Stimulated activated CD8-positive, alpha-beta memory T cell treated with anti-CD3 and anti-CD28 coated beads, Interleukin-2, amount 100 ng/mL, for 48 hours (primary cell): ENCODE measurements around the gene FOXN3.
"Not testable (repeated sequence)": the region's sequence is repeated elsewhere in the genome, so short reads cannot be mapped to it uniquely, and the experiment has no call there.

ENCODE experiments used
- DNase-seq, 2 donors: peaks; one replicate each; pipeline ENCODE4 v3.0.0-alpha.2; 2020; ENCODE audit warnings: low read depth in 2 of 2

The FOXN3 gene

DNA sequence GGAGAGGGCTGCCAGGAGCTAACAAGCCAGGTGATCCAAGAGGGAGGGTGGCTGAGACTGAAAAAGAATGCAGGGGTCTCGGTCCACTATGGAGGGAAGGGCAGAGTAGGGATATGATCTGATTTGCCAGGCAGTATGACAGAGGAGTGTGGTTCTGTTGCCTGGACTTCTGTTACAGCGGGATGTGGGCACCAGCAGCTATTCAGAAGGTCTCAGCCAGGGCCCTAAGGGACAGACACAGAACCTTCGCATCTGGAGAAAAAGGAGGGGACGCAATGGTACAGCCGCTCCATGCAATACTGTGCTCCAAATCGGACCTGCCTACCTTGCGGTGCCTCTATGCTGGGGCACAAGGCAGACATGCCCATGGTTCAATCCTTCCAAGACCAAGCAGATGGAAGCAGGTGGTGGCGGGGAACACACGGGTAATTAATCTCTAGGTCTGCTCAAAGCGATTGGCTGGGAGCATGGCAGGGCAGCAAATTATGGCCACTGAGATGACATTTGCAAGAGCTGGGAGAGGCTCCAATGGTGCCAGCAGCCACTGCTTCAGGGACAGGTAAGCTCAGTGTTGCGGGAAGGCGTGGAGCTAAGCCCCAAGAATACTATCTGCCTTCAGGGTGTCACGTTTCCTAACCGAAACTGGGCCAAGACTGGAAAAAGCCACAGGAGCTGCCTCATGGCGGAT, 185.5 kb downstream of the FOXN3 start:
- no peak for DNase-seq

DNA sequence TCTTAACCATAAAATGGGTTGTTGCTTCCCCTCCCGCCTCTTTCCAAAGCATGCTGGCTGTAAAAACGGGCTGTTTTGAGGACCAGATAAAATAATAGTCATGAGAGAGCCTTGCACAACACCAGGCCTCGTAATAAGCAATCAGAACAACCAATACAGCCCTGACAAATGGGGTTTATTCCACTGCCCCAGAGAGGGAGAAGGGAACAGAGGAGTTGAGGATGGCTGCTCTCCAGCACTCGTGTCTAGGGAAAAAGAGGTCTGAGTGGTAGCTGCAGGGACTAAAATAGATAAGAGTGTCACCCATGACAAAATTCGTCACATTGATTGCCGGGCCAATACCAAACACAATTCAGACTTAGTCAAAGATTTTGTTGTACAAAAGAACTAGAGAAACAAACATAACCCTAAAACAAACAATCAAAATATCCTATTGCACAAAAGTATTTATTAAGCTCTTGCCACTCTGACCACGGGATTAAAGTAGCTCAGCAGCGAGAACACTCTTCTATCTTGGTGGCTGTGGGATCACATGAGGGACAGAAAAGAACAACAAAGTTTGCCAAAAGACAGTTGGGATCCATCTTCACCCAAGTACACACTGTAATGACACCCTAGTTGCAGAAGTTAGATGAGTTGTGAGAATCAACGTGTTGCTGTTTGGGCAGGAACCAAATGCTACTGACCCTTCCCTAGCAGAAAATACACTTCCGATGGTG, 188.0 kb downstream of the FOXN3 start:
- no peak for DNase-seq

DNA sequence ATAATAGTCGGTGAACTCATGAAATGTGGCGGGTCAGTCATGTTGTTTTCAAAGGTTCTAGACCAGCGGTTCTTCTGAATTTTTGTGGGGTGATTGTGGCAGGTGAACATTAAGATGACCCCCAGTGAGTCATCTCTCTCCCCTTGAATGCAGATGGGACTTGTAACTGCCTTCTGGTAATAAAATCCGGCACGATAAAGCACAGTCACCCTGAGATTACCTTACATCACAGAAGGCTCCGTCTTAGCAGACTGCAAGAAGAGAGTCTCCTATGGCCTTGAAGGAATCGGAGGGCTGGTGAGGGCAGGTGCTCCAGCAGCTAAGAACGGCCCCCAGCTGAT, 189.6 kb downstream of the FOXN3 start:
- DNase-seq, result no peak

DNA sequence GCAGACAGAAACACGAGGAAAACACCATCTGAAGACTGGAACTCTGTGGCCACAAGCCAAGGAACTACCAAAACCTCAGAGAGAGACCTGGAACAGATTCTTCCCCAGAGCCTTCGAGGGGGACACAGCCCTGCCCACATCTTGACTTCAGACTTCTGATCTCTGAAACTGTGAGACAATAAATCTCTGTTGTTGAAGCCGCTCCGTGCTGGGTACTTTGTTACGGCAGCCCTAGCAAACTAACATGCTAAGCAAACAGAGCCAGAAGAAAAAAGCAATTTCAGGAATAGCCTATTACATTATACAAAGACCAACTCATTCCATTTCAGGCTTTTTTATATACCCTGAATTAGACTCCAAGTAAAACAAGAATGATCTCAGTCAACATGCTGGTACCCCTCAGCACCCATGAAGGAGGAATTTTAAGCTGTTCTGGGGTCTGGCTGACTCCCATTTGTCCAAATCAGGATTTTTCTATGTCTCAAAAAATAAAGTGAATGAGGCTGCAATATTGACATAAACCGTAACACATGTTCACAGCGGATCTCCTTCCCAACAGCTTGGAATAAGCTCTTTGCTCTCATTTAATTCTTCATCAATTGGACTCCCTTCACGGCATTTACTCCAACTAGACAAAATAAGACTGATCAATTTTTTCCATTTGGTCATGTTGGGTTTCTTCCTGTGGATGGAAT, 190.1 kb downstream of the FOXN3 start:
- no peak for DNase-seq

DNA sequence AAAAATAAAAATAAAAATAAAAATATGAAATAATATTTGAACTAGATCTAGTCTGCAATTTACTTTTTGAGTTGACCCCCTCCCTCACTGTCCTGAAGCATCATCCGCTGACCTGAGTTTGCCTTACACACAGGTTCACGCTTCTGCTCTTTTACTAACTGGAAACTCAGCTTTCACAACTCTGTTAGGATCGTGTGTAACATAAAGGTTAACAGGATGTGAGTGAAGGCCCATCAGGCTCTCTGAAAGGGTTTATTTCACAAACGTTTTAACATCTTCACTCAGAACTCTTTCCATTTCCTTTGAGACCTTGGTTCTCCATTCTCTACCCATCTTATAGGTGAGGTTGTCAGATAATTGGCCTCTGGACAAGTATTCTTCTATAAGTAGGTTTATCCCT, 191.4 kb downstream of the FOXN3 start:
- DNase-seq, result no peak

DNA sequence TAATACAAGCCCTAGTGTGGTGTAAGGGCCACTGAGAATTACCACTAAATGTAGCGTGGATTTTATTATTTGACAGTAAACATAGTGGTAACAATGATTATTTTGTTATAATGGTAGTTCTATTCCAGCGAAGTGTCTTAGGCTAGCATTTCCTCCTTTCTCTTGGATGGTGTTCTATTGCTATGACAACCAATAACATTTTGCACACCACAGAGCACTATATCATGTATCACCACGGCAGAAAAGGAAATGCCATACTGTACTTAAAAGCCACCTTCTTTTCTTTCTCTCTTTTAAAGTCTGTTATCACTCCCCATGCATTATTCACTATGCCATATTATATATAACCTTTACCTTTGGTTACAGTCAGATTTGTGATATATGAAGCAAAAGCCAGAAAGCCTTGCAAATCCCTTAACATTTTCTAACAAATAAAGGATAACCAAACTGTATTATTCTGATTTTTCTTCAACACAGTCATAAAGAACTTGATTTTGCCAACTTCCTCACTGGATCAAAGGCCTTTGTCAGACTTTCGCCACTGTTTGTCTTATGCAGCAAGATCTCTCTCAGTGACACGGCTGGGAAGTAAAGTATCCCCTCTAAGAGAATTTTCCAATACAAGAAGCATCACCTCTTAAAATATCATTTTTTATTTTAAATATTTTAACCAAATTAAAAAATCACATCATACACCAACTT, 195.8 kb downstream of the FOXN3 start:
- DNase-seq, result no peak

DNA sequence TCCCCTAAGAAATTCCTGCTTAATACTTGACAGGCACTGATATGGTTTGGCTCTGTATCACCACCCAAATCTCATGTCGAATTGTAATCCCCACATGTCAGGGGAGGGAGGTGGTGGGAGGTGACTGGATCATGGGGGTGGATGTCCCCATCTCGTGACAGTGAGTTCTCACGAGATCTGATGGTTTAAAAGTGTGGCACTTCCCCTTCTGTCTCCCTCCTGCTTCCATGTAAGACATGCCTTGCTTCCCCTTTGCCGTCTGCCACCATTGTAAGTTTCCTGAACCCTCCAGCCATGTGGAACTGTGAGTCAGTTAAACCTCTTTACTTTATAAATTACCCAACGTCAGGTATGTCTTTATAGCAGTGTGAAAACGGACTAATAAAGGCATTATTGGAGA, 198.0 kb downstream of the FOXN3 start:
- no peak for DNase-seq

DNA sequence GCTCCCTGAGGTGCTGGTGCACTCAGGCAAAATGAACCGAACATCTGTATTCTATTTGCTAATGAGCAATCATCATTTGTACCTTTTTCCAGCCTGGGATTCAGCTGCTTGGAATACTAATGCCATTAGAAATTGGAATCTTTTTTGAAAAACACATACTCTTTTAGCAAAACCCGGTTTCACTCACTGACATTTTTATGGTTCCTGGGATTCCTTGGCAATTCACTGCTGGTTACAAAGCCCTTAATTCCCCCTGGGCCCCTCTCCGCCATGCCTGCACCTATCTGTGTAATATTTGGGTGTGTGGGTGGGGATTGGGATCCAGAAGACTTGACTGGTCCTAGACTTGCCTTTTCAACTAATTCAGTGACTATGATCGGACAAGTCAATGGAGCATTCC, 199.1 kb downstream of the FOXN3 start:
- no peak for DNase-seq

DNA sequence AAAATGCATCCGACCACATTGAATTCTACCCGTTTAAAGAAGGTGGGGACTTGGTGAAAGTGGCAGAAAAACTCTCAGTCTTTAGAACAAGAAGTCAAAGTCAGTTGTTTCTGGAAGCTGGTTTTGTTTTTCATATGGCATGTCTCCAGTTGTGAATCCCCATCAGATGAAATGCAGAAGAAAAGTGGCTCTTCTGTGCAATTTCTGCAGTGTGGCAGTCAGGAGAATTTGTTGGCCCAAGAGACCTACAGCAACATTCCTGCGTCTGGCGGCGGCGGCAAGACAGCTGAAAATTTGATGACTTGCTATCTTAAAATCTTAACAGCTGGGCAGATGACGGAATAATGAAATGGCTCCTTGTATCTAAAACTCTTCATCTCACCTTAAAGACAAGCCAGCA, 201.5 kb downstream of the FOXN3 start:
- DNase-seq, result no peak

DNA sequence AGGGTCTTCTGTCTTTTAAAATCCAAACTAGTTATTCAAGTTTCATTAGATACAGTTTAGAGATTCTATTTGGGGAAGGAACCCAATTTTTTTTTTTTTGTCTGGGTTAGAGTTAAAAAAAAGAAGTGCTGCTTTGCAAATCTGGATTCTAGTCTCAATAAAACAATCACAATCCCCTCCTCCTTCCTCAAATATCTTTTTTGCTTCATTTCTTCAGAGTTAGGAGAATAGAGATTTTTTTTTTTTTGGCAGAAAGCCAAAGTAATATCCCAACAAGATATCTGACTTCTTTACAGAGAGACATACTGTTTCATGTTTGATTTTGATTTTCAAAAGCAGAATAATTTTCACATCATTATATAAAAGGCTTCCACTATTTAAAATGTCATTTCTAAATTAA, 201.9 kb downstream of the FOXN3 start:
- DNase-seq, result no peak

DNA sequence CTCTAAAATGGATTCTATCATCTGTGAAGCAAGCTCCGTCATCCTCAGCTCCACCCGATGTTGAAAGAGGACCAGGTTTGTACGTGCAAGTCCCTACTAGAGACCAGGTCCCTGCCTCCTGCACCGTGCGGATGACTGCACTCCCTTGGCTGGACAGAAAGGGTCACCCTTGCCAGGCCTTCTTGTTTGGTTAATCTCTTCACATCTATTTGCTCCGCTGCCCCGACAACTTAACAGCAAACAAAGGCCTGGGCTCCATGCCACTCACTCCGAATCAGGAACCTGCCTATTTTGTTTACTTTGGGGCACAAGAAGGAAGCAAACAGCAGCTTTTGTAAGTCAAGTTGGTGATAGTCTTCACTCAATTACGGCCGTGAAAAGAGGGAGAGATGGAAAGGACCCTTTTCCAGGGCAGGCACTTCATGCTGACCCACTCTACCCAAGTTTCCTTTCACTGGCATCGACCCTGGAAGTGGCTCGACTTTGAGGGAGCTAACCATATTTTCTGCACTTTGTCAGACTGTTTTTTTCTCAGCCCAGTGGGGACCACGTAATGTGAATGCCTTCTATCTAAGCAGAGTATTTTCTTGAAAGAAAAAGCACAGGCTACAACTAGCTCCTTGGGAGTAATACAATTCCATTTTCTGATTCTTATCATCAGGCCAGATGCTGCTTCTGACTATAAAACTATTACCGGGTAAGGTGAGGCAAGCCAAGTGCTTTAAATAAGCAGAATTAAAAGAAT, 202.6 kb downstream of the FOXN3 start:
- no peak for DNase-seq

DNA sequence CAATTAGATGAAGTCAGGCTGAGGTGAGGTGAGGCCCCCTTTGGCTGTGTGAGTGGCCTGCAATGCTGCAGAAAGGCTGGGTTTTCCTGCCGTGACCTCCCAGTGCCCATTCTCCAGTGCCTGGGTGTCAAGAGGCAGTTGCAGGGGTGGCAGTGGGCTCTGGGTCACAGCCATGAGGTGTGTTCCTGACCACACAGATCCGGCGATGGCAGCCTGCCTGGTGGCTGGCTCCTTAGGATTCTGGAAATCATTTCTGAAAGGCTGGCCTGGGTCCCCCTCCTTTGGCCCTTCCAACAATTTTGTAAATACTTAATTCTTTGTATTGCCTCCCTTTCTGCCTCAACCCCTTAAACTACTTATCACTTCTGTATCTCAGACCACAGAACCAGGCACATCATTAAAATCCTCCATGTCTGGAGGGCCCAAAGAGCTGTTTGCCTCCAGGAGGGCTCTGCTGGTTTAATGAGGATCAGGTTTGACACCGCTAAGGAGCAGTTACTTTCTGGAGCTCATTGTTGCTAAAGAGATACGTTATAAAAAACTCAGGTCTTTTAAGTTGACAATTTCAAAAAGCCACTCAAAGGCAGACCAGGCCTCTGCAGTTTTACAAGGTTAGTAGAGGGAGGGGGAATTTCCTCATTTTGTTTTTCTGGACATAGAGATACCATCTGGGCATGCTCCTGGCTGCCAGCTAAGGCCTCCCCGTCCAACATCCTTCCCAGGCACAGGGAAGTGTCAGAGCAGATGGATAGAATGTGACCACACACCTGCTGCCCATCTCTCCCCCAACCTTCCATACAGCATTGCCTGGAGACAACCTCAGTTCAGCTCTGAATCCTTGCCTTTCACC, 204.4 kb downstream of the FOXN3 start:
- DNase-seq, result no peak

DNA sequence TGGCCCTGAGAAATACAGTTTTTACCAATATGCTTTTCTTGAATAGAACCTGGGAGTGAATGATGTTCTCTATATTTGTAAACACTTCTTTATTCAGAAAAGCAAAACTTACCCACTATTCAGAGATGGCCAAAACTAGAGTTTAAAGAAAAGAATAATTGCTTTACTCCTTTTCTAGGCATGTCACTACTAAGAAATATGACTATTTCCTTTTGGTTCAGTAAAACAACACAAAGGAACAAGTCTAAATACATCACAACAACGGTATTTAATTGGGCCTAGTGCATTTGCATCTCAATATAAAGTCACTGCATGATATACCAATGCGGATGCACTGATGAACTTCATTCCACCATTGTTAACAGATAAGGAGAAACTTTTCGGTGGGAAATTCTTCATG, 207.5 kb downstream of the FOXN3 start:
- no peak for DNase-seq

DNA sequence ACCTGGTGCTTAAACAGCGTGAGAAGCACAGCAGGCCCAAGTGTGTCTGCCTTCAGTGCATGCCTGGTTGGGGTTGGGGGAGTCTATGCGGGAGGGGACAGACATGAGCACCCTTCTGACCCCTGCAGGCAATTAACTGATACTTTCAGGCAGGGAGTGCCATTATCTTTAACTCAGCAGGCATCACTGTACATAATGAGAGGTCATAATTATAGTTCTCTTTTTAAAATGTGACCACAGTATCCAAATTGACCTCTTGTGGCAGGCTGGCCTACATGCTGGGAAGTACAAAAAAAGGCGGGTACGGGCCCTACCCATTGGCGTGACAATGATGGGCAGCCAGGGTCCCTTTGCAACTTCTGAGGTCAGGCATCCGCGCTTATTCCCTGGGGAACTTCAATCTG, 209.1 kb downstream of the FOXN3 start:
- DNase-seq, result no peak

DNA sequence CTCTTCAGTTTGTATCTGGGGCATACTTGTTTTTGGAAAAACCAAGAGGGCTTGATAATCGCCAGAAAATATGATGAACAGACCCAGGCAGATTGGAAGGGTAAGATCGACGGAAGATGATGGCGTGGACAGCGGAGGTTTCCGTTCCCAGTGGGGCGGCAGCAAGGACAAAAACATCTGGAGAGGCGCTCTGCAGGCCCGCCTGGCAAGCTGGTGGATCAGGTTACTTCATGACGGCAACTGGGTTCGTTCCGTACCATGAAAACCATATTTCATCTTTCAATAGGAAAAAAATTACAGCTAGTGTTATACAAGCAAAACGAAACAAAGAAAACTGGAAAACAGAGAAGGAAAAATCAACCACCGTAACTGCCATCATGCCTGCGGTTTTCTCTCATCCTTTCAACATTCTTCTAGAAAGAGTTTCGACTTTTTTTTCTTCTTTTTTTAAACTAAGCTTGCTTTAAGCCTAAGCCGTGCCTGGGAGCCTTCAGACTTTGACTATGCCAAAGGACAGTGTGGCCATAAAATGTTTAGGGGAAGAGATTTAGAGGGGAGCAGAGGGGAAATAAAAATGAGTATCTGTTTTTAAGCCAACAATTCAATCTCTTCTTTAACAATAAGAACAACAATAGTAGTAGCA, 210.5 kb downstream of the FOXN3 start:
- DNase-seq, result no peak

DNA sequence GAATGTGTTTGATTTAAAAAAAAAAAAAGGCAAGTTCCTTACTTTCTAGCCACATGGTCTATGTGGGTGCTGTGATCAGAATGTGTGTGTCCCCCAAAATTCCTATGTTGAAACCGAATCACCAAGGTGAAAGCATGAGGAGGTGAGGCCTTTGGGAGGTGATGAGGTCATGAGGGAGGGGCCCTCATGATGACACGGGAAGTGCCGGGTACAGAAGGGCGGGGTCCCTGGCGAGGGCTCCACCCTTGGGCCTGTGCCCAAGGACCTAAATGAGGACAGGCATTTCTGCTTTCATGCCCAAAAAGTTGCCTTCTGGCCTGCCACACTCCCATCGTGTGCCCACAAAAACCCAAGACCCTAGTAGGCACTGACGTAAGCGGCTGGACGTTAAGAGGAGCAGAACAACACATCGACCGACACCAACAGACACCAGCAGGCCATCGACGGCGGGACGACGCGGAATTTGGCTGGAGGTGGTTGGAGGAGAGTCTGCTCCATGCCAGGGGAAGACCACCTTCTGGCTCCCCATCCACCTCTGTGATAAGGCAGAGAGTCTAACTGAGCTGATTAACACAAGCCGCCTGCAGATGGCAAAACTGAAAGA, 211.8 kb downstream of the FOXN3 start:
- no peak for DNase-seq

DNA sequence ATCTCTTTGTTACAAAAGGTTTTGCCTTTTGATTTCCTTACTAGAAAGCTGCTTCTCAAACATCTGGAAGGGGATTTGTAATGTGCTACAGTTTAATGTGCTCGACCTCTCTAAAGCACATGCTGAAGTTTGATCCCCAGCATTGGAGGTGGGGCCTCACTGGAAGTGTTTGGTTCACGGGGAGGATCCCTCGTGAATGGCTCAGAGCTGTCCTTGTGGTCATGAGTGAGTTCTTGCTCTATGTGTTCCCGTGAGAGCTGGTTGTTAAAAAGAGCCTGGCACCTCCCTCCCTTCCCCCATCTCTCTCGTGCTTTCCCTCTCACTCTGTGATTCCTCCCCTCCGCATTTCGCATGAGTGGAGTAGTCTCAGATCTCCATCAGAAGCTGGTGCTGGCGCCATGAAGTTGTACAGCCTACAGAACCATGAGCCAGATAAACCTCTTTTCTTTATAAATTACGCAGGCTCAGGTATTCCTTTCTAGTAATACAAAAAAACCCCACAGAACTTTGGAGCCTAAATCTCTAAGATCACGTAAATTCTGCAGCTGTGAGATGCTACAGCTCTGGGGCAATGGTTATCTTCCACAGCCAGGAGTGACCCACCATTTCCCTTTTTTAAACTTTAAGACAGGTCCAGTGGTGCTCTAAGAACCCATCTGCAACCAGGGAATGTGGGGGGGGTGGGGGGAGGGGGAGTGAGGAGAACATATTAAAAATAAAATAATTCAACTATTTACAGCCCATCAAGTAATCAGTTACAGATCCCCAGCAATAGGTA, 214.4 kb downstream of the FOXN3 start:
- no peak for DNase-seq

DNA sequence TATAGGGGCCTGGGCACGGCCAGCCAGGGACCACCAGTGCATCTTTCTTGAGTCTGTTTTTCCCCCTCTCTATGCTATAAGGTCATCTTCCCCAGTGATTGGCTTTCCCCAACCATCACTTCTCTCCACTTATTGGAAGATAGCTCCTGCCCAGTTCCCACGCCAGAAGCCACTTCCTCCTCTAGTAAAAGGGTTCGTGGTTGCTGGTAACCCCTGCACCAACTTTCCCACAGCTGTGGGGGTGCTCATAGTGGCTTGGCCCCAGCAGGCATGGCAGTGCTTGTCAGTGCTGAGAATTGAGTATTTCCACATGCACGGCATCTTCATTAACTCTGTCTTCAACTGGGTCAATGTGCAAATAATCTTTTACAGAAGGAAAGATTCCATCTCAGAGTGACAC, 215.4 kb downstream of the FOXN3 start:
- DNase-seq, result no peak

DNA sequence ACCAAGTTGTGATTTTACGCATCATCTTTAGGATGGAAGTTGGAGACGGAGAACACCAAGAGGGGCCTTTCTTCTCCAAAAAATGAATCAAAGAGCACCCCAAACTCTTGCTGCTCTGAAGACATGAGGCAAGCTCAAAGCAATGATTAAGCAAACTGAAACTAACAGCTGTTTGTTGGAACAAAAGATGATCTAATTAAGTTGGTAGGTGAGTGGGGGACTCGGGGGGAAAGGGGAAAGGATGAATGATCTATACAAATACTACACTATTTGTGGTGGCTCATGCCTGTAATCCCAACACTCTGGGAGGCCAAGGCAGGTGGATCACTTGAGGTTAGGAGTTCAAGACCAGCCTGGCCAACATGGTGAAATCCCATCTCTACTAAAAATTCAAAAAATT, 217.7 kb downstream of the FOXN3 start:
- DNase-seq, result not testable (repeated sequence)
